VCaP (cell line): Measurements from ENCODE around the gene CAPZB.

Experiments
- H3K27ac ChIP-seq: fragments of 450-650 bp; 2 replicates; pipeline ENCODE4 v1.5.1; 2017
- TF ChIP-seq, protein P1 (sequence below): fragments of 450-650 bp; conservative IDR thresholded peaks from 2 replicates; pipeline ENCODE4 v1.5.1; 2017; ENCODE audit warnings: mild to moderate bottlenecking, moderate library complexity

The CAPZB gene

DNA sequence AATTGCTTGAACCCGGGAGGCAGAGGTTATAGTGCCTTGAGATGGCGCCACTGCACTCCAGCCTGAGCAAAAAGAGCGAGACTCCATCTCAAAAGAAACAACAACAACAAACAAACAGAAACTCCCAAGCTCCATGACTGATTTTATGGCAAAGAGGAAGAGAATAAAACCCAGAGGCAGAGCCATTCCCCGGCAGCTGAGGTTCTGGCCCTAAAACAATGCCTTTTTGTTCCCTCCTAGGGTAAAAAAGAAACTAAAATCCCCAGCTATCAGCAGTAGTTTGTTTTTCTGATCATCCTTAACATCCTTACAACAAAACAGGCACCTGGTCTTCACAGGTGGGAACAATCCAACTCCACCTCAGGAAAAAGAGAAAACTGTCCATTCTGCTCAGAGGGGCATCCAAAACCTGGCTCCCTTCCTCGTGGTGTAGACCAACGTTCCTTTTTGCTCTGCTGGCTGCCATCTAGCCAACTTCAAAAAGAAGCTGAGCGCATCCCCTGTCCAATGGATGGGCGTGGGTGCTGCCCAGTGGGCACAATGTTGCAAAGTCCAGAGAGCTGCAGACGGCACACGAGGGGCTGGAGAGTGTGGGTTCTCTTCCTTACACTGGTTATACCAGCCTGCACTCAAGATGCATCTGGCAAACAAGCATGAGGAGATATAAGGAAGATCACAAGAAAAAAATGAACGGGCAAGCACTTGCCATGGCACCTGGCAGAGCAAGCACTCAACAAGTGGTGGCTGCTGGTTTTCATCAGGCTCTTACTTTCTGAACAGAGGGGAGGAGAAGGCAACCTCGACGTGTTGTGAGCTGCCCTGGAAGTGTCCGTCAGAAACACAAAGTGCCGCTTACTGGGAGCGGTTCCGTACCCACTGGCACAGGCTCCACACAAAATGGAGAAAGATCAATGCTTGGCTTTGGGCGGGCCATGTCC is 118.5 kb downstream of the CAPZB start:
- no peak overlapping the region for H3K27ac ChIP-seq
- TF ChIP-seq, protein P1, sequence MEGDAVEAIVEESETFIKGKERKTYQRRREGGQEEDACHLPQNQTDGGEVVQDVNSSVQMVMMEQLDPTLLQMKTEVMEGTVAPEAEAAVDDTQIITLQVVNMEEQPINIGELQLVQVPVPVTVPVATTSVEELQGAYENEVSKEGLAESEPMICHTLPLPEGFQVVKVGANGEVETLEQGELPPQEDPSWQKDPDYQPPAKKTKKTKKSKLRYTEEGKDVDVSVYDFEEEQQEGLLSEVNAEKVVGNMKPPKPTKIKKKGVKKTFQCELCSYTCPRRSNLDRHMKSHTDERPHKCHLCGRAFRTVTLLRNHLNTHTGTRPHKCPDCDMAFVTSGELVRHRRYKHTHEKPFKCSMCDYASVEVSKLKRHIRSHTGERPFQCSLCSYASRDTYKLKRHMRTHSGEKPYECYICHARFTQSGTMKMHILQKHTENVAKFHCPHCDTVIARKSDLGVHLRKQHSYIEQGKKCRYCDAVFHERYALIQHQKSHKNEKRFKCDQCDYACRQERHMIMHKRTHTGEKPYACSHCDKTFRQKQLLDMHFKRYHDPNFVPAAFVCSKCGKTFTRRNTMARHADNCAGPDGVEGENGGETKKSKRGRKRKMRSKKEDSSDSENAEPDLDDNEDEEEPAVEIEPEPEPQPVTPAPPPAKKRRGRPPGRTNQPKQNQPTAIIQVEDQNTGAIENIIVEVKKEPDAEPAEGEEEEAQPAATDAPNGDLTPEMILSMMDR: no peak

DNA sequence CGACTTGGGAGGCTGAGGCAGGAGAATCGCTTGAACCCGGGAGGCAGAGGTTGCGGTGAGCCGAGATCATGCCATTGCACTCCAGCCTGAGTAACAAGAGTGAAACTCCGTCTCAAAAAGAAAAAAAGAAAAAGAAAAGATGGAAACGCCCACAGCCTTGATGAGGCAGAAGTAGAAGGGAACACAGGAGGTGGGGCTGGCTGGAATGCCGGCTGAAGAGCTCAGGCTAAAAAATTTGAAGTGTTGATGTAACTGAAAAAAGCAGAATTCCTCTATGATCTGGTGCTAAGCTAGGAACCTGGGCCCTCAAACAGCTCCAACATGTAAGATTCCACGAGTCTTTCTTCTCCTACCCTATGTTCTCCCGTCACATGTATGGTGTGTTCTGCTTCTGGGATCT is 119.6 kb downstream of the CAPZB start:
- TF ChIP-seq, protein P1: no peak
- no peak overlapping the region for H3K27ac ChIP-seq

DNA sequence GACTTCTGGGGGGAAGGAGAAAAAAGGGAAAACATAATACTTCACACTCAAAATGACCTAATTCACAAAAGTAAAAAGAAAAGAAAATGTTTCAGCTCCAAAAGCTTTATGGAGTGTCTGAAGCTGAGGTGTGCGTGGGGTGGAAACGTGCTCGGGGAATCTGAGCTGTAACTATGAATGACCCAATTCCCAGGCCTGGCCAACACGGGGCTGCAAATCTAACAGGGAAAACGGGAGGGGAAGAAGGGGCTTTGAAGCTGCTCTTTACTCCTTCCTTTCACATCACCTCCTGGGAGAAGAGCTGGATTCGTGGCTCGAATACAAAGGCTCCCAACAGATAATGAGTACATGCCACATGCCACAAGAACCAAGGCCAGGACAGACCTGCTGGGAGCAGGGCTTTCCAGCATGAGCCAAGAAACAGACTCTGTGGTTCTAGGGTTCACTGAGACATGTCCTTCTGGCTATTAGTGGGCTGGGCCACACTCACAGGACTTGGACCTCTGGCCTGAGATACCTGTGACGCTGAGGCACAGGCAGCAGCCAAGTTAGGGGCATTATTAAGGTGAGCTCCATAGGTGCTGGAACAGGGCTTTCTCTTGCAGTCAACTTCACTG is 121.7 kb downstream of the CAPZB start:
- H3K27ac ChIP-seq: no peak overlapping the region
- TF ChIP-seq, protein P1: no peak

DNA sequence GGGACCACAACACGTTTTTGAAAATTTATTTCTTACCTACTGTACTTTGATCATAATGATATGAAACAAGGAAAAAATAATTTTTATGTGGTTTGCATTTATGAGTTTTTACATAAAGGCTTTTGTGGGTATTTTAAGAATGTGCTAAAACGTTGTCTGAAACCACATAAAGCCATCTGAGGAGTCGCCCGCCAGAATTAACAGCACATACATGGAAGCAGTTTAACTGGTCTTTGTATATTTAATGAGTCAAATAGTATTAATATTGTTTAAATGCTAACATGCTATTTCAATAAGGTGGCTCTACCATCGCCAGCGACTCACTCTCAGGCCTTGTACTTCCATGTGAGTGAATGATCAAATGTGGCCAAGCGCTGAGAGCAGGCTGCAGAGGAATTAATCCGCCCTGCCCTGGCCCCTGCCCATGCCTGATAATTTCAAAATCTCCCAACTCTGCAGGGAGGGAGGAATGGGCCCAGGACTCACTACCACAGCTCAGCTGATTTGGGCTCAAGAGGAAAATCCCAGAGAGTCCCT is 123.7 kb downstream of the CAPZB start:
- TF ChIP-seq, protein P1: no peak
- H3K27ac ChIP-seq: no peak overlapping the region

DNA sequence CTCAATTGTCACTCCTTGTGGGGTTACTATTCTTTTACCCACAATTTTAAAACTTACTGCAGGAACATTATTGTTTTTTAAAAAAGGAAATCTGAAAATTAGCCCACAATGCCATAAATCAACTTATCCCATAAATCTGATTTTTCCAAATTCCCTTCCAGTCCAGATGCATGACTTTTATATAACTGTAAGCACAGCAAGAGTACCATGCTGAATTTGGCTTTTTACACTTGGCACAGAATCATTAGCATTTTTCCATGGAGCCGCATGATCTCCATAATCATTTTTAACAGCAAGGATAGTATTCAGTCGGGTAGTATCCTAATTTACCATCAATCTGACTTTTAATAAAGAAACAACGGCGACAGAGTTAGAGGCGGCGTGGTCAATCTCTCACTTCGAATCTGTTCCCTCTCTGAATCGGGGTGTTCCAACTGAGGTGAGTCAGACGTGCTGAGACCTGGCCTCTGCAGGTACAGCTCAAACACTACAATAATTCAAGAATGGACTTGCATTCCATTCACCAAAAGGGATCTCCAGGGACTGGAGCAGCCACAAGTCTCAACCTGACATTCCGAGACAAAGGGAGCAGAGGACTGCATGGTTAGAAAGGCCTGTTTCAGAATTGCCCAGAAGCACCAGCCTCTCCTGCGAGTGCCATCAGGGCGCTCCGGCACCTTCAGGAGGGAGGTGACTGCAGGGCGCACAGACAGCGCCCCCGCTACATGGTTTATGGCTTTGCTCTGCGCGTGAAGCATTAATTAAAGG is 124.3 kb downstream of the CAPZB start:
- TF ChIP-seq, protein P1: no peak
- no peak overlapping the region for H3K27ac ChIP-seq

DNA sequence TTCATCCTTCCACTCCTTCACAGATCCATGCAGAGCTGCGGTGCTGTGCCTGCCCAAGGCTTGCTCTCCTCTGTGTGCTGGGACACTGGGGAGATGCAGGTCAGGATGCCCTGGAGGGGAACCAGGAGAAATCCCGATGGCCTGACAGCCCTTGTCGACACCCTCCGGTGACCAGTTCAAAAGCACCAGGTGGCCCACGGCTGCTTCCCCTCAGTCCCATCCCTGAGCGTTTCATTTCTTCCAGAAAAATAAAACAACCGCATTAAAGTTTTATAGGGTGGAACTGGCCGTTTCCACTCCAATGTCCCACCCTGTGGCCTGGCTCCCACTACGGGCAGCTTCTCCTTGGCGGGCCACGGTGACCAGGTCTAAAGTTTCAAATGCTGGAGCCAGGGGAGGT is 124.9 kb downstream of the CAPZB start:
- H3K27ac ChIP-seq: no peak overlapping the region
- TF ChIP-seq, protein P1: no peak

DNA sequence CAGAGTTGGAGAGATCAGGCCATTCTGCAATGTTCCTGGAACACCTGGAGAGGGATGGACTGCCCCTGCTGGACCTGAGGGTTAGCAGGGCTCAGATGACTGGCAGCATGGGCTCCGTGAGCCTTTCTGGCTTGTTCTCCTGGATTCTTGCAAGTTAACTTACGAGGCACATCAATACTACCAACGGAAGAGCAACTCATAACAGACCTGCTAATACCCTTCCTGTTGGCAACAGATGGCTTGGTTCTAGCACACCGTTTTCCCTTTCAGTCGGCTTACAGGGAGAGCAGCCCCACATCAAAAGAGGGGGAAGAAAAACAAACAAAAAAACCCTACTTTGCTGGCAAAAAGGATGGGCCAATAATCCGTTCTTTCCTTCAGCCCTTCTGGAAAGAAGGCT is 125.3 kb downstream of the CAPZB start:
- TF ChIP-seq, protein P1: no peak
- no peak overlapping the region for H3K27ac ChIP-seq
